Nephron progenitor cell (in vitro differentiated cells): ENCODE measurements around the gene DYNC2I2.
"Not testable (repeated sequence)": the region's sequence is repeated elsewhere in the genome, so short reads cannot be mapped to it uniquely, and the experiment has no call there.

Experiments
- DNase-seq: peaks from one replicate; pipeline ENCODE4 v3.0.0; 2021
- H3K27ac Mint-ChIP-seq: 2 replicates; pipeline ENCODE4 v1.8.0; 2021; ENCODE audit warnings: mild to moderate bottlenecking, moderate library complexity, mixed read lengths
- H3K27me3 Mint-ChIP-seq: 2 replicates; pipeline ENCODE4 v1.8.0; 2021; ENCODE audit warnings: mild to moderate bottlenecking, low read depth, mixed read lengths; ENCODE audit not compliant: poor library complexity
- H3K36me3 Mint-ChIP-seq: 2 replicates; pipeline ENCODE4 v1.8.0; 2021; ENCODE audit warnings: low read depth, mixed read lengths
- H3K4me1 Mint-ChIP-seq: 2 replicates; pipeline ENCODE4 v1.8.0; 2021; ENCODE audit warnings: mixed read lengths
- H3K4me3 Mint-ChIP-seq: 2 replicates; pipeline ENCODE4 v1.8.0; 2021; ENCODE audit warnings: mild to moderate bottlenecking, moderate library complexity, mixed read lengths
- H3K9me3 Mint-ChIP-seq: 2 replicates; pipeline ENCODE4 v1.8.0; 2021; ENCODE audit warnings: mild to moderate bottlenecking, moderate library complexity, mixed read lengths
- CTCF ChIP-seq: fragments of 200-600 bp; sonication (generic); IDR thresholded peaks from 2 replicates; pipeline ENCODE4 v1.5.0; 2021; ENCODE audit warnings: antibody characterized with exemption

Gene DYNC2I2

GRCh38 chr9:128694344-128694743 is 37.7 kb upstream of the DYNC2I2 start:
- Mint-ChIP-seq H3K9me3 (no peaks in the 10 kb centered on the region), H3K4me3 (no peak overlapping the region), H3K27me3 (no peaks in the 10 kb centered on the region), H3K4me1 (peaks cover 16% of the 10 kb centered on the region), H3K27ac (no peak overlapping the region), H3K36me3 (peaks cover 55% of the 10 kb centered on the region)
- DNase-seq: no peak
- no peak for TF ChIP-seq CTCF

DNA sequence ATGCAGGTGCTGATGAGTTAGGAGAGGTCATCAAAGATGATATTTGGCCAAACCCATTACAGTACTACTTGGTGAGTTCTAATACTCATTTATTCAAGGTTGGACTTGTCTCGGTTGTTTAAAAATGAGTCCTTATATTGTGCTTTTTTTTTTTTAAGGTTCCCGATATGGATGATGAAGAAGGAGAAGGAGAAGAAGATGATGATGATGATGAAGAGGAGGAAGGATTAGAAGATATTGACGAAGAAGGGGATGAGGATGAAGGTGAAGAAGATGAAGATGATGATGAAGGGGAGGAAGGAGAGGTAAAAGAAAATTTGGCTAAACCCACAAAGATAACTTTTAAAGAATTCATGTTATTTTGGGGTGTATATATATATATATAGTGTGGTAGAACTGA is 37.1 kb upstream of the DYNC2I2 start:
- not testable (repeated sequence) for H3K9me3 Mint-ChIP-seq, H3K4me3 Mint-ChIP-seq, DNase-seq, H3K27me3 Mint-ChIP-seq
- H3K4me1 Mint-ChIP-seq: peaks cover 16% of the 10 kb centered on the region
- peaks cover 55% of the 10 kb centered on the region for H3K36me3 Mint-ChIP-seq
- H3K27ac Mint-ChIP-seq: peak overlapping the region; percentile 4

- H3K36me3 Mint-ChIP-seq: peaks cover 34% of the 10 kb centered on the region
- peak overlapping the region; percentile 95 for H3K27ac Mint-ChIP-seq
- no peak for DNase-seq
Observed at GRCh38 chr9:128690684-128691034, 34.0 kb upstream of the DYNC2I2 start.

GRCh38 chr9:128689820-128690683 is 33.4 kb upstream of the DYNC2I2 start:
- Mint-ChIP-seq H3K27ac (peak overlapping the region; percentile 95), H3K4me1 (peaks cover 46% of the 10 kb centered on the region), H3K4me3 (peak overlapping the region; percentile 98), H3K36me3 (peaks cover 33% of the 10 kb centered on the region), H3K27me3 (no peaks in the 10 kb centered on the region), H3K9me3 (no peaks in the 10 kb centered on the region)
- no peak for TF ChIP-seq CTCF
- peak; percentile 46 for DNase-seq

More at GRCh38 chr9:128690684-128691034, 34.0 kb upstream of the DYNC2I2 start:
- Mint-ChIP-seq H3K4me1 (peaks cover 40% of the 10 kb centered on the region), H3K4me3 (peak overlapping the region; percentile 98), H3K27me3 (no peaks in the 10 kb centered on the region), H3K9me3 (no peaks in the 10 kb centered on the region)
- TF ChIP-seq CTCF: no peak

DNA sequence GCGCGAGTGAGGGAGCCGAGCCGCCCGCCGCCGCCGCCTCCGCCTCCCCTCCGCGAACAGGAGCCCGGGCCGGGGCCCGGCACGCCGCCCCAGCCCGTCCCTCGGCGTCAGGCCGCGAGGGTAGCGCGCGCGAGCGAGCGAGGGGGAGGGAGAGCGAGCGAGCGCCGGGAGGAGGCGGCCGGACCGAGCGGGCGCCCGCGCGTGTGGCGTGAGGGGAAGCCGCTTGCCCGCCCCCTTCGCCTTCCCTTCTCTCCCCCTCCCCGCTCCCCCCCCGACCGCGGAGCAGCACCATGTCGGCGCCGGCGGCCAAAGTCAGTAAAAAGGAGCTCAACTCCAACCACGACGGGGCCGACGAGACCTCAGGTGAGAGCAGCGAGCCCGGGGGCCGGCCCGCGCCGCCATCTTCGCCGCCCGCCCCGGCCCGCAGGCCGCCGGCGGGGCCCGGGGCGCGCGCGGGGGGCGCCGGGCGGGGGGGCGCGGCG is 32.7 kb upstream of the DYNC2I2 start:
- no peak overlapping the region for H3K27ac Mint-ChIP-seq
- H3K4me1 Mint-ChIP-seq: peaks cover 53% of the 10 kb centered on the region
- H3K9me3 Mint-ChIP-seq: no peaks in the 10 kb centered on the region
- no peak for TF ChIP-seq CTCF
- DNase-seq: no peak
- peaks cover 26% of the 10 kb centered on the region for H3K36me3 Mint-ChIP-seq
- H3K4me3 Mint-ChIP-seq: peak overlapping the region; percentile 71
- no peaks in the 10 kb centered on the region for H3K27me3 Mint-ChIP-seq

DNA sequence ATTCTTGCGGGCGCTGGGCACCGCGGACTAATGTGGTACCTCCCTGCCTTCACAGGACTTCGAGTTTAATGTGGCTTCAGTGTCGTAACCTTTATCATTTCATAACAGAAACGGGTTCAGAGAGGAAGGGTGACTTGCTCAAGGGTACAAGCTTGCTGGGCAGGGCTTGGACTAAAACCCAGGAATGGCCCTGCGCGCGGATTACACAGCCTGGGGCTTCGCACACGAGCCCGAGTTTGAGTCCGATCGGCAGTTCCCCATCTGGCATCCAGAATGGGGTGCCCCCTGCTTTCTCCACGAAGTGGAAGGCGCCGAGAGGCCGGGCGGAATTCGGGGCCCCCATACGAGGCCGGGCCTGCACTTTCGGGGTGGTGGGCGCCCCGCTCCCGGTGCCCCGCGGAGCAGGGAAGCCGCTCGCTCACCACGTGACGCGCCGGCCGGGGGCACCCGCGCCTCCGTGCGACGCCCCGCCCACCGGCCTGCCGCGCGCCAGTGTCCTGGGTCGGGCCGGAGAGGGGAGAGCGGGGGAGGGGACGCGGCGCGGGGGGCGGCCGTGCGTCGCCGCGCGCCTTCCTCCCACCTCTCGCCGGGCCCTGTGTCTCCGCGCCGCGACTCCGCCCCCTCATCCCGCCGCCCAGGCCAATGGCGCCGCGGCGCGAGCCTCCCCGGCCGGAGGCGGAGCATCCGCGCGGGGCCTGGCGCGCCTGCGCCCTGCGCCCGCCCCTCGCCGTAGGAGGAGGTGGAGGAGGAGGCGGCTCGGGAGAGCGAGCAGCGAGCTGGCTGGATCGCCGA is 32.0 kb upstream of the DYNC2I2 start, which contains the start of gene SET:
TSS of gene SET (plus strand) at position 722 of the 792 bp plus-strand sequence. CDS start 361 bp downstream, outside the sequence.
- peak within 1 kb of the TSS; percentile 87 for H3K27ac Mint-ChIP-seq

More for the DNA sequence above, 32.0 kb upstream of the DYNC2I2 start, which contains the start of gene SET:
- Mint-ChIP-seq H3K36me3 (peaks cover 22% of the 10 kb centered on the region), H3K4me1 (peaks cover 60% of the 10 kb centered on the region), H3K27me3 (no peaks in the 10 kb centered on the region), H3K4me3 (peak within 1 kb of the TSS; percentile 82), H3K9me3 (no peaks in the 10 kb centered on the region)
- no peak for TF ChIP-seq CTCF
- peak; percentile 97 for DNase-seq
